T-helper 22 cell (primary cell): ENCODE measurements around the gene FASTK.

ENCODE experiments used
- DNase-seq: peaks from one replicate; pipeline ENCODE4 v3.0.0-alpha.2; 2020; ENCODE audit warnings: low read depth

FASTK gene

GRCh38 chr7:151118108-151119054 lies 37.8 kb upstream of the FASTK start:
- DNase-seq, result no peak

GRCh38 chr7:151117565-151117964 lies 37.0 kb upstream of the FASTK start:
- peak; percentile 36 for DNase-seq

DNA sequence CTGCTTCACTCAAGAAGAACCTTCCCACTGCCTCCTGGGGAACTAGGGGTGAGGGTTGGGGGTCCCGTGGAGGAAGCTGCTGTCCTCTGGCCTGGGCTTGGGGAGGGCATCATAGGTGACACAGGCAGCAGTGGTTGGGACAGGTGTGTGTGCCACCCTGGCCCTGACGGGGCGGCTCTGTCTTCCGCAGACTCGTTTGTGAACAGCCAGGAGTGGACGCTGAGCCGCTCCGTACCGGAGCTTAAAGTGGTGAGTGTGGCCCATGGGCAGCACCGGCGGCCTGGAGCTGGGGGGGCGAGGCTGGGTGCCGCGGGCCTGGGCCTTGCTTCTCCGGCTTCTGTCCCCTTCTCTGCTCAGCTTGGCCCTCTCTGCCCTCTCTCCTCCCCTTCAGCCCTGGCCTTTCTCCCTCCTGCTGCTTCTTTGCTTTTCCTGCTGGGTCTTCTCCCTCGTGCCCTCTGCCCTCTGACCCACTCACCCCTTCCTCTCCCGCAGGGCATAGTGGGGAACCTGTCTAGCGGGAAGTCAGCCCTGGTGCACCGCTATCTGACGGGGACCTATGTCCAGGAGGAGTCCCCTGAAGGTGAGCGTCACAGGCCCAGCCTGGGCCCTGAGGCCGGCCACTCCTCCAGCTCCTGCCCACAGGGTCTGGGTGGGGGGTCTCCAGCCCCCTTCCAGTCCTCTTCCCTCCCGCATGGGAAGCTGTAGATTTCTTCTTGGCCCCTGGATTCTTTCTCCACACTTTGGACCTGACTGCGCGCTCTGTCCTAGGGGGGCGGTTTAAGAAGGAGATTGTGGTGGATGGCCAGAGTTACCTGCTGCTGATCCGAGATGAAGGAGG lies 36.2 kb upstream of the FASTK start:
- DNase-seq, result no peak

GRCh38 chr7:151115836-151116418 lies 35.3 kb upstream of the FASTK start:
- no peak for DNase-seq

GRCh38 chr7:151115121-151115835 lies 34.7 kb upstream of the FASTK start:
- DNase-seq, result no peak

GRCh38 chr7:151114151-151115090 lies 33.8 kb upstream of the FASTK start:
- DNase-seq, result no peak

DNA sequence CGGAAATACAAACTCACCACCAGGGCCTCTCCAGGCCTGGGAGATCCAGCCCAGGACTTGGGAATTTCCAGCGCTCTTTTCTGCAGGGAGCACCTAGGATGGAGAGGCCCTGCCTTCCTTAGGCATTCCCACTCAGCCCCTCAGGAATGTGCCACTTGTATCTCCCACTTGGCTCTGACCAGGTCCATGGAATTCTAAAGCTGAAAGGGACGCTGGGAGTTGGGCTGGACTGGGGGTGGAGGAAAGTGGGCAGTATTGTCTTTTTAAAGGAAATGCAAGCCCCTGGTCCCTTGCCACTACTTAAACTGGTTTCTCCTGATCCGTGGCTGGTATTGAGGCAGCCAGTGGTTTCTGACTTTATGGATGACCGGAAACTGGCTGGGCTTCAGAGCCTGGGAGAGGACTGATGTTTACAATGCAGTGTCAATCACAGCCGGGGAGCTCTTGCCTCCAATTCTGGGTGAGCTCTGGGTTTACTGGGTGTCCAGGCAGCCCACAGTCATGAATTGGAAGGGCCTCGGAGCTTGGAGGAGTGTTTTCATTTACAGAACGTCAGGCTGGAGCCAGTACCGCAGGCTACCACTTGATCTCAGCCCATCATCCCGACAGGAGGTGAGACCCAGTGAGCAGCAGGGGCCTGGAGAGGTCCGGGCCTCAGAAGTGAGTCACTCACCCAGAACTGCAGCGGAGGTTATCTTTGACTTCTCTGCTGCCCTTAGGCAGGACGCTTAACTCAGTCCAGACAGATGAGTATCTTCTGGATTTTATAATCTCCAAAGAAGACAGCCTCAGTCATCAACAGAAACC lies 32.9 kb upstream of the FASTK start:
- DNase-seq, result no peak

DNA sequence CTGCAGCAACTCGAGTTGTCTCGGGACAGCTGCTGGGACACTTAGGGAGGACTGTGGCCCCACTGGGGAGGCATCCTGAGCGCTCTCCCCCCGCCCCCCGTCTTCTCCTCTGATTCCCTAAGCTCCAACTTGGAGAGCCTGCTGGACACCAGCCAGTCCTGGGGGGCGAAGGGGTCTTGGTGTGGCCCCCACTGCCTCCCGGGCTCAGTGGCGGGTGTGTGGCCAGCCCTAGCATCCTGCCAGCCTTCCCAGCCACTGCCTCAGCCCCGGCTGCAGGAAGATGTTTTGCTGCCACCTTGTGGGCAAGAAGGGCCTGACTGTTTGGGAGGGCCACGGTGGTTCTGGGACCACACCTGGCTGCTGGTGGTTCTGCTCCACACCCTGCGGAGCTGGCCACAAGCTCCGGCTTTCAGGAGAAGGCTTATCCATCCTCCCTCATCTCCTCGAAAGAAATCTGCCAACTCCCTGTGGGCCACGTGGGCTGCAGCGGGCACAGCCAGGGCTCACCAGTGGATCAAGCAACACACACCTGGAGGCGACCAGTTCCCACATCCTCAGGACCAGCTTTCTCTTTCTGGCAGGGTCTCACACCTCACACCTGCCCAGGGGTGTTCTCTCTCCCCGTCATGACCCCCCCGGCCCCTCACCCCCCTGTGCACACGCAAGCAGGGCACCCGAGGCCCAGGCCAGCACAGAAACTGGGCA lies 30.5 kb upstream of the FASTK start:
- peak; percentile 43 for DNase-seq

GRCh38 chr7:151110236-151110940 lies 29.8 kb upstream of the FASTK start:
- DNase-seq, result no peak

- DNase-seq, result no peak
Measured at GRCh38 chr7:151109094-151110048, 28.8 kb upstream of the FASTK start.

DNA sequence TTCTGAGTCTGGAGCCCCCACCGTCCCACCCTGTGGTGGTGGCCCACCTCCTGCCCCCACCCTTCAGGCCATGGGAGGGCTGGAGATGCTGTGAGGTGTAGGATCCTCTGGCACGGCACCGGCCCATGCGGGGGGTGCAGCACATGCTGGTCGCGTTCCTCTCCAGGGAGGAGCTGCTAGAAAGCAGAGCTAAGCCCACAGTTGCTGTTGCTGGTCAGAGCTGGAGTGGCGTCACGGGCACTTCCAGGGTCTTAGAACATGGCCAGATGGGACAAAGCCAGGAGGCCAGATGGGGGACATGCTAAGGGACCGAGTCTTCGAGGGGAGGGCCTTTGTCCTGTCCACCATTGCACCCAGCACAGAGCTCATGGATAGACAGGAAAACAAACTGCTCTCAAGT lies 27.3 kb upstream of the FASTK start:
- DNase-seq, result no peak

DNA sequence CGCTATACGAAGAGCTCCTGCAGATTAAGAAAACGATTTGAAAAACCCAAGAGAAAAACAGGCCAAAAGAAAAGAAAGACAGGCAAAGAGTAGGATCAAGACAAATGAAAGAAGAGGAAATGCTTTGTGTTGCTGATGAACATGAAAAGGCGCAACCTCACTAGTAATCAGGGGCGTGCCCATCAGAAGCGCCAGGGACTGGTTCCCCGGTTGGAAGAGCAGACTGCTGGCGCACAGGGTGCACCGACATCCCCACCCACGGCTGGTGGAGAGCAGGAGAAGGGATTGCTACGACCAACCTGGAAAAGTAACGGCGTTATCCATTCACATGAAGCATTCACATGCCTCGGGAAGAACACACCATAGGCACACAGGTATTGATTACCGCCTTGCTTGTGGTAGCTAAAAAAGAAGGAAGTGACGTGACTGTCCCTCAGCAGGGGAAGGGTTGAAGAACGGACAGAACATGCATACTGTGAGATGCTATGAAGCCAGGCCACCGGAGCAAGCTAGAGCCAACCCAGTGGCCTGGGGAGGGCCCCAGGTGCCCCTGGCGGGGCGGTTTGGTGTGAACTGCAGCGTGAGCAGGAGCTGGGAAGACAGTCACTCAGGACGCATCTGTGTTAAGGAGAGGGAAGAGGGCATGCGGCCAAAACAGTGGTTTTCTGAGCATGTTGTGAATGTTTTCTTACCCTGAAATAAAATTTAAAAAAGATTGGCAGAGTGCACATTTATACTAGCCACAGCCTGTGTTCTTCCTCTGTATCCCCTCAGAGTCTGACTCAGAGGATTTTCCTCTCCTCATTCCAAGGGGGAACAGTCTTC lies 24.0 kb upstream of the FASTK start:
- DNase-seq, result no peak

- DNase-seq, result no peak
Measured at GRCh38 chr7:151103973-151104372, 23.4 kb upstream of the FASTK start.

- DNase-seq, result no peak
Measured at GRCh38 chr7:151102991-151103390, 22.4 kb upstream of the FASTK start.

DNA sequence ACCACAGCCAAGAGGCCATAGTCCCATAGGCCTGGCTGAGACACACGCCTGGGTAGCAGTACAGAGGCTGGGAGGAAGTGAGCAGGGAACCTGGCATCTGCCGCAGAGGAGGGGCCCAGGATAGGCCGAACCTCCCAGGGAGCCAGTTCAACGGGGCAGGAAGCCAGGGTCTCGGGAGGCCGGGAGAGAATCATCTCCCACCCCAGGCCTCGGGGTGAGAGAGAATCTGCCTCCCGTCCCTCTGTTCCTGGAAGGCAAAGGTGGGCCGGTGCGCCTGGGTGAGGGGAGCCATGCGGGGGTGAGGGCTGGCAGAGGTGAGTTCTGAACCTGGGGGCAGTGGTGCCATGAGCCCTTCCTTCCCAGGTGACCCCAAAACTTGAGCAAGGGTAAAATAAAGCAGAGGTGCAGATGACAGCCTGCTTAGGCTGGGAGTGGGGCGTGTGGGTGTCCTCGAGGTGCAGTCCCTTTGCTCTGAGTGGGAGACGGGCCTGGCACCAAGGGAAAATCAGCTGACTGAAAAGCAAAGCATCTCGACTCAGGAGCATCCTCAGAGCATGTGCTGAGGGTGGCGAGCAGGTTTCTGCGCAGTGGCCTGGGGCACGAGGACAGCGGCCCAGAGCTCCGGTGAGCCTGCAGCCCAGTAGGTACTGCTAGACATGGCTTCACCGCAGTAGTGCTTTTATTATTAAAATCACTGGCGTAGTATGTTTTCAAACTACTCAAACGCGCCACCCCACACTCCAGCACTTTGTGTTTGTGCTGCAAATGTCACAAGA lies 21.2 kb upstream of the FASTK start:
- DNase-seq, result no peak

DNA sequence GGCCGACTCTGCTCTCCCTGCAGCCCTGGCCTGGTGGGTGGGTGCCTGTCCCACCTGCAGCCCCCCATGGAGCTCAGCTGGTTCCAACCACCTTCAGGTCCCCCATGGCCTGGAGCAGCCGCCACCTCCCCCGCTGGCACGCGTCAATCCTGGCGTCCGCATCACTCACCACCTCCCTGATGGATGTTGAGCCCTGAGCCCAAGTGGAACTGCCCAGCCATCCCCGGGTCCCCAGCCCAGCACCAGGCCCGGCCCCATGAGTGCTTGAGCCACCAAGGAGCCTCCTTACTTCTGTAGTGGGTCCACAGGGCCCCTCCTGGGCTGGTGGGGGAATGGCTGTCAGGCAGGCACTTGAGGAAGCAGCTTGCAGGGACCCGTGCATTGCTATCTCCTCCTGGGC lies 20.3 kb upstream of the FASTK start:
- no peak for DNase-seq
